H1 (cell line): ENCODE data around the gene SERPINB6. TPM values are rescaled to one million over a fixed set of nuclear protein-coding genes. Genes with fewer than 3 reads are reported as not detected.

Experiments
- CTCF ChIA-PET: fragments of 300-600 bp; sonication (Branson Sonifier 250); formaldehyde crosslinking; loops from one replicate; lab custom pipeline; 2021; ENCODE audit not compliant: partially characterized antibody; lab: Charles Lee
- POLR2A ChIA-PET: fragments of 300-600 bp; sonication (Branson Sonifier 250); formaldehyde crosslinking; loops from one replicate; lab custom pipeline; 2021; ENCODE audit warnings: inconsistent platforms; ENCODE audit not compliant: partially characterized antibody; lab: Charles Lee
- DNase-seq, 2 experiments: peaks; one replicate each; pipeline versions ENCODE4 v3.0.0 to v3.0.0-alpha.2; 2010 to 2022; ENCODE audit warnings: low spot score in 2 of 2, low read depth in 1 of 2, mixed read lengths in 1 of 2
- FAIRE-seq: peaks from 2 replicates; lab custom pipeline; 2011; peaks lifted over from hg19 to GRCh38; lab: Jason Lieb, UNC
- H2AFZ ChIP-seq: 2 replicates; pipeline ENCODE4 v1.8.1; 2012; ENCODE audit warnings: low read length, inconsistent platforms
- H2AK5ac ChIP-seq: 2 replicates; pipeline ENCODE4 v1.6.1; 2013; ENCODE audit warnings: low read depth, low read length
- H2BK120ac ChIP-seq: replicated peaks from 2 replicates; pipeline ENCODE3; 2013; ENCODE audit warnings: low read depth, low read length, inconsistent platforms
- H2BK12ac ChIP-seq: 2 replicates; pipeline ENCODE4 v1.6.1; 2013; ENCODE audit warnings: low read depth, low read length
- H2BK15ac ChIP-seq: 2 replicates; pipeline ENCODE4 v1.6.1; 2013; ENCODE audit warnings: low read length
- H2BK20ac ChIP-seq: 2 replicates; pipeline ENCODE4 v1.6.1; 2013; ENCODE audit warnings: low read length
- H2BK5ac ChIP-seq: 2 replicates; pipeline ENCODE4 v1.6.1; 2013; ENCODE audit warnings: low read depth, low read length
- H3K14ac ChIP-seq: 2 replicates; pipeline ENCODE4 v1.6.1; 2013; ENCODE audit warnings: inconsistent platforms; ENCODE audit not compliant: insufficient read length
- H3K18ac ChIP-seq: 2 replicates; pipeline ENCODE4 v1.6.1; 2013; ENCODE audit warnings: low read length; ENCODE audit errors: extremely low read depth
- H3K23ac ChIP-seq: 2 replicates; pipeline ENCODE4 v1.6.1; 2013; ENCODE audit warnings: inconsistent platforms; ENCODE audit not compliant: insufficient read length
- H3K23me2 ChIP-seq: 2 replicates; pipeline ENCODE4 v1.6.1; 2013; ENCODE audit warnings: low read depth, low read length
- H3K27ac ChIP-seq: 2 replicates; pipeline ENCODE4 v1.6.1; 2011; ENCODE audit warnings: low read depth, low read length, inconsistent platforms
- H3K27me3 ChIP-seq, 4 experiments: replicated peaks in 1 of 4; 1 replicate in 1 of 4; 2 replicates in 3 of 4; pipeline versions ENCODE4 v1.6.1 to v1.8.1; 2011 to 2013; ENCODE audit warnings: low read length in 3 of 4, mild to moderate bottlenecking in 3 of 4, inconsistent platforms in 2 of 4, mixed read lengths in 2 of 4, moderate library complexity in 1 of 4; ENCODE audit not compliant: control insufficient read depth in 3 of 4, insufficient read depth in 3 of 4; ENCODE audit errors: extremely low read depth in 1 of 4
- H3K36me3 ChIP-seq, 4 experiments: 2 replicates each; pipeline versions ENCODE4 v1.6.1 to v1.8.1; 2011 to 2013; ENCODE audit warnings: mild to moderate bottlenecking in 4 of 4, low read length in 3 of 4, moderate library complexity in 2 of 4, control low read depth in 1 of 4, inconsistent platforms in 1 of 4; ENCODE audit not compliant: insufficient read depth in 4 of 4, control insufficient read depth in 2 of 4
- H3K4ac ChIP-seq: replicated peaks from 2 replicates; pipeline ENCODE3; 2013; ENCODE audit warnings: low read length, low read depth, mixed read lengths, inconsistent platforms; ENCODE audit not compliant: insufficient read length
- H3K4me1 ChIP-seq, 4 experiments: replicated peaks in 1 of 4; 1 replicate in 1 of 4; 2 replicates in 3 of 4; pipeline versions ENCODE4 v1.6.1 to v1.8.1; 2011 to 2013; ENCODE audit warnings: low read length in 3 of 4, inconsistent platforms in 2 of 4, mixed read lengths in 1 of 4; ENCODE audit not compliant: insufficient read depth in 4 of 4, control insufficient read depth in 3 of 4
- H3K4me2 ChIP-seq, 2 experiments: 2 replicates each; pipeline versions ENCODE4 v1.6.1 to v1.8.1; 2011 to 2013; ENCODE audit warnings: low read depth in 2 of 2, low read length in 2 of 2, control low read depth in 1 of 2, inconsistent platforms in 1 of 2, mild to moderate bottlenecking in 1 of 2; ENCODE audit not compliant: insufficient read depth in 1 of 2
- H3K4me3 ChIP-seq, 4 experiments: fragments of 200-600, 300-600 bp in 1 of 4; sonication (generic), shearing (Covaris generic), sonication (Bioruptor Twin) in 1 of 4; 2 replicates each; pipeline versions ENCODE4 v1.5.1 to v1.8.1; 2011 to 2016; ENCODE audit warnings: low read length in 4 of 4, low read depth in 3 of 4, control low read depth in 2 of 4, inconsistent platforms in 2 of 4, mild to moderate bottlenecking in 2 of 4, mixed read lengths in 1 of 4, moderate library complexity in 1 of 4; ENCODE audit not compliant: insufficient read depth in 2 of 4; ENCODE audit errors: extremely low read depth in 1 of 4
- H3K56ac ChIP-seq: replicated peaks from 2 replicates; pipeline ENCODE3; 2013; ENCODE audit warnings: low read depth, mild to moderate bottlenecking, mixed read lengths, low read length, inconsistent platforms; ENCODE audit not compliant: insufficient read length
- H3K79me1 ChIP-seq: 2 replicates; pipeline ENCODE4 v1.6.1; 2013; ENCODE audit warnings: low read depth, low read length, control low read depth
- H3K79me2 ChIP-seq, 2 experiments: 2 replicates each; pipeline versions ENCODE4 v1.6.1 to v1.8.1; 2012 to 2013; ENCODE audit warnings: low read length in 2 of 2, mild to moderate bottlenecking in 2 of 2, inconsistent platforms in 1 of 2; ENCODE audit not compliant: insufficient read depth in 2 of 2, control insufficient read depth in 1 of 2
- H3K9ac ChIP-seq, 4 experiments: replicated peaks in 1 of 4; 1 replicate in 1 of 4; 2 replicates in 3 of 4; pipeline versions ENCODE4 v1.6.1 to v1.8.1; 2011 to 2013; ENCODE audit warnings: low read depth in 3 of 4, low read length in 3 of 4, control low read depth in 2 of 4, mild to moderate bottlenecking in 2 of 4, moderate library complexity in 2 of 4, inconsistent platforms in 1 of 4; ENCODE audit errors: extremely low read depth in 1 of 4
- H3K9me3 ChIP-seq, 2 experiments: 2 replicates each; pipeline versions ENCODE4 v1.6.1 to v1.8.1; 2012 to 2013; ENCODE audit warnings: mild to moderate bottlenecking in 2 of 2, moderate library complexity in 2 of 2, control low read depth in 1 of 2, inconsistent platforms in 1 of 2, low read depth in 1 of 2, low read length in 1 of 2, mixed read lengths in 1 of 2; ENCODE audit not compliant: insufficient read depth in 2 of 2
- H4K20me1 ChIP-seq, 2 experiments: replicated peaks in 1 of 2; 2 replicates each; pipeline versions ENCODE3 to v1.8.1; 2011 to 2013; ENCODE audit warnings: inconsistent platforms in 2 of 2, low read length in 2 of 2, mild to moderate bottlenecking in 1 of 2; ENCODE audit not compliant: insufficient read depth in 2 of 2, control insufficient read depth in 1 of 2
- H4K5ac ChIP-seq: 2 replicates; pipeline ENCODE4 v1.6.1; 2013; ENCODE audit warnings: low read length, low read depth, mixed read lengths, inconsistent platforms; ENCODE audit not compliant: insufficient read length
- H4K8ac ChIP-seq: 2 replicates; pipeline ENCODE4 v1.8.0; 2013; ENCODE audit warnings: mild to moderate bottlenecking, moderate library complexity, low read length, inconsistent platforms; ENCODE audit not compliant: insufficient read depth; ENCODE audit errors: extremely low read depth
- H4K91ac ChIP-seq: replicated peaks from 2 replicates; pipeline ENCODE3; 2013; ENCODE audit warnings: low read length, mixed read lengths, inconsistent platforms; ENCODE audit not compliant: insufficient read length
- ATF2 ChIP-seq: IDR thresholded peaks from 2 replicates; pipeline ENCODE4 v1.6.1; 2012; ENCODE audit warnings: low read length, inconsistent platforms
- EP300 ChIP-seq, 2 experiments: IDR thresholded peaks; 1 replicate in 1 of 2; 2 replicates in 1 of 2; pipeline ENCODE4 v1.6.1; 2011 to 2012; ENCODE audit warnings: low read depth in 2 of 2, low read length in 2 of 2, mild to moderate bottlenecking in 2 of 2, borderline replicate concordance in 1 of 2, inconsistent platforms in 1 of 2, moderate library complexity in 1 of 2
- HDAC6 ChIP-seq: IDR thresholded peaks from one replicate; pipeline ENCODE4 v1.7.1; 2012; ENCODE audit warnings: low read depth, mild to moderate bottlenecking, inconsistent platforms, low read length, moderate library complexity
- NANOG ChIP-seq: IDR thresholded peaks from 2 replicates; pipeline ENCODE4 v1.6.1; 2011; ENCODE audit warnings: low read length, low read depth, mild to moderate bottlenecking, inconsistent platforms; ENCODE audit not compliant: insufficient read depth, poor library complexity, severe bottlenecking
- POU5F1 ChIP-seq: IDR thresholded peaks from 2 replicates; pipeline ENCODE4 v1.6.1; 2011; ENCODE audit warnings: low read depth, mild to moderate bottlenecking, low read length, moderate library complexity
- RAD21 ChIP-seq, 2 experiments: IDR thresholded peaks in 1 of 2; conservative IDR thresholded peaks in 1 of 2; 2 replicates each; pipeline ENCODE4 v1.6.1; 2011; ENCODE audit warnings: low read depth in 2 of 2, low read length in 2 of 2, improper control_type of control experiment in 1 of 2, inconsistent platforms in 1 of 2, mild to moderate bottlenecking in 1 of 2, moderate library complexity in 1 of 2
- RXRA ChIP-seq: IDR thresholded peaks from 2 replicates; pipeline ENCODE4 v1.6.1; 2011; ENCODE audit warnings: low read depth, mild to moderate bottlenecking, low read length, moderate library complexity; ENCODE audit not compliant: insufficient read depth
- WGBS, 2 experiments: shearing (Covaris generic) in 1 of 2; methylation state at CpG; one replicate each; pipeline versions ENCODE4 v1.1.6 to v1.1.7; 2013 to 2015; ENCODE audit warnings: low lambda C conversion rate in 2 of 2, mixed read lengths in 2 of 2, inconsistent platforms in 1 of 2, low coverage in 1 of 2, missing lambda C conversion rate in 1 of 2; ENCODE audit not compliant: insufficient replicate concordance in 2 of 2, insufficient coverage in 1 of 2, insufficient read length in 1 of 2; ENCODE audit errors: extremely low coverage in 1 of 2, missing lambda C conversion rate in 1 of 2; 5-methylcytosine and 5-hydroxymethylcytosine counted together
- polyA plus RNA-seq, 7 experiments: library from polyadenylated mRNA; depleted of rRNA in 3 of 7; stranded (reverse) in 5 of 7; unstranded in 2 of 7; fragments of >200 nt in 5 of 7; fragments of 200-250 nt in 2 of 7; gene quantifications; 1 replicate in 5 of 7; 2 replicates in 1 of 7; 4 replicates in 1 of 7; pipeline versions ENCODE4 v1.2.1 to v1.2.3, GENCODE V29; 2011 to 2013; ENCODE audit warnings: missing spikeins in 2 of 7, mixed read lengths in 2 of 7
- total RNA-seq: library from RNA; stranded (reverse); fragmentation: NEBNext Ultra II Directional; extraction: Animal tissue kit (Norgen Biotek cat#: 25700); gene quantifications from 2 replicates; pipeline ENCODE4 v1.2.1, GENCODE V29; 2021

SERPINB6 gene
- total and polyA plus RNA-seq, 2 of the 8 experiments (the other 6 are each of a cell fraction or from before 2014, with no cell fraction given), result 27.2 to 29.4 TPM

GRCh38 chr6:2934057-2934456 is 37.3 kb downstream of the SERPINB6 start:
- H3K79me1 ChIP-seq, result no peaks in the 10 kb centered on the region
- no peaks in the 10 kb centered on the region; a peak in 1 of 7 replicates for H3K27me3 ChIP-seq
- no peak overlapping the region for H3K9ac ChIP-seq
- H3K4ac ChIP-seq, result no peak overlapping the region
- H2BK5ac ChIP-seq, result no peak overlapping the region
- H3K18ac ChIP-seq, result no peak overlapping the region
- WGBS, 2 experiments, result 100% methylated on average over 1 of the region's 1 CpG; no CpG with 5 or more reads in 1 of the 2 experiments
- H2BK20ac ChIP-seq, result no peak overlapping the region
- POLR2A ChIA-PET, result interaction anchor here (1.1 to 1.5 kb wide), 2 partner anchors 13 to 55 kb away, joined by 3 read pairs; no protein-coding TSS in a partner anchor
- no peak overlapping the region for H3K4me2 ChIP-seq
- H3K23ac ChIP-seq, result no peak overlapping the region
- no peak overlapping the region for H2BK12ac ChIP-seq
- no peak for TF ChIP-seq NANOG
- no peak for TF ChIP-seq EP300 (IDR thresholded peaks at IDR 0.05; ENCODE audit: borderline replicate concordance in 1 of 2, low read depth in 2 of 2, low read length in 2 of 2)
- TF ChIP-seq RAD21 (IDR thresholded peaks at IDR 0.05 in 1 of 2, conservative IDR thresholded peaks at IDR 0.05 in 1 of 2; ENCODE audit: low read depth in 2 of 2, low read length in 2 of 2), result no peak
- no peak for TF ChIP-seq RXRA
- no peak for TF ChIP-seq HDAC6
- no peak for TF ChIP-seq ATF2
- TF ChIP-seq POU5F1, result no peak
- H3K36me3 ChIP-seq, result no peaks in the 10 kb centered on the region
- H3K56ac ChIP-seq, result no peak overlapping the region
- no peak overlapping the region for H2BK120ac ChIP-seq
- CTCF ChIA-PET, result interaction anchor here (0.6 to 17.1 kb wide), 10 partner anchors 13 to 183 kb away, joined by 3 to 293 read pairs (median 34); no protein-coding TSS in a partner anchor
- no peak overlapping the region for H4K5ac ChIP-seq
- no peak for DNase-seq
- H2AFZ ChIP-seq, result no peak overlapping the region
- H3K27ac ChIP-seq, result no peak overlapping the region
- H3K23me2 ChIP-seq, result no peaks in the 10 kb centered on the region
- H3K4me3 ChIP-seq, result no peak overlapping the region
- H4K20me1 ChIP-seq, result no peaks in the 10 kb centered on the region
- H3K79me2 ChIP-seq, result no peaks in the 10 kb centered on the region
- H3K4me1 ChIP-seq, result peaks cover 10 to 23% (median 13%) of the 10 kb centered on the region in 4 experiments
- no peak overlapping the region for H2AK5ac ChIP-seq
- H3K9me3 ChIP-seq, result no peaks in the 10 kb centered on the region; a peak in 1 of 4 replicates
- H4K8ac ChIP-seq, result no peak overlapping the region
- no peak overlapping the region for H2BK15ac ChIP-seq
- H4K91ac ChIP-seq, result no peak overlapping the region
- H3K14ac ChIP-seq, result no peak overlapping the region
- no peak for FAIRE-seq
